ENCODE data around the gene ADAM12. TPM values are rescaled to one million over a fixed set of nuclear protein-coding genes. Genes with fewer than 3 reads are reported as not detected.

ADAM12 gene
- total and polyA plus RNA-seq, 7 donors = 0.01 to 3.3 (median 0.24) TPM; not detected in 2

- TF ChIP-seq, protein P1, sequence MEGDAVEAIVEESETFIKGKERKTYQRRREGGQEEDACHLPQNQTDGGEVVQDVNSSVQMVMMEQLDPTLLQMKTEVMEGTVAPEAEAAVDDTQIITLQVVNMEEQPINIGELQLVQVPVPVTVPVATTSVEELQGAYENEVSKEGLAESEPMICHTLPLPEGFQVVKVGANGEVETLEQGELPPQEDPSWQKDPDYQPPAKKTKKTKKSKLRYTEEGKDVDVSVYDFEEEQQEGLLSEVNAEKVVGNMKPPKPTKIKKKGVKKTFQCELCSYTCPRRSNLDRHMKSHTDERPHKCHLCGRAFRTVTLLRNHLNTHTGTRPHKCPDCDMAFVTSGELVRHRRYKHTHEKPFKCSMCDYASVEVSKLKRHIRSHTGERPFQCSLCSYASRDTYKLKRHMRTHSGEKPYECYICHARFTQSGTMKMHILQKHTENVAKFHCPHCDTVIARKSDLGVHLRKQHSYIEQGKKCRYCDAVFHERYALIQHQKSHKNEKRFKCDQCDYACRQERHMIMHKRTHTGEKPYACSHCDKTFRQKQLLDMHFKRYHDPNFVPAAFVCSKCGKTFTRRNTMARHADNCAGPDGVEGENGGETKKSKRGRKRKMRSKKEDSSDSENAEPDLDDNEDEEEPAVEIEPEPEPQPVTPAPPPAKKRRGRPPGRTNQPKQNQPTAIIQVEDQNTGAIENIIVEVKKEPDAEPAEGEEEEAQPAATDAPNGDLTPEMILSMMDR (IDR thresholded peaks at IDR 0.05) = no peak
- intact Hi-C loops (cut with DNase I) = no loop called here
Observed at GRCh38 chr10:126063353-126063791, 324.9 kb downstream of the ADAM12 start.

DNA sequence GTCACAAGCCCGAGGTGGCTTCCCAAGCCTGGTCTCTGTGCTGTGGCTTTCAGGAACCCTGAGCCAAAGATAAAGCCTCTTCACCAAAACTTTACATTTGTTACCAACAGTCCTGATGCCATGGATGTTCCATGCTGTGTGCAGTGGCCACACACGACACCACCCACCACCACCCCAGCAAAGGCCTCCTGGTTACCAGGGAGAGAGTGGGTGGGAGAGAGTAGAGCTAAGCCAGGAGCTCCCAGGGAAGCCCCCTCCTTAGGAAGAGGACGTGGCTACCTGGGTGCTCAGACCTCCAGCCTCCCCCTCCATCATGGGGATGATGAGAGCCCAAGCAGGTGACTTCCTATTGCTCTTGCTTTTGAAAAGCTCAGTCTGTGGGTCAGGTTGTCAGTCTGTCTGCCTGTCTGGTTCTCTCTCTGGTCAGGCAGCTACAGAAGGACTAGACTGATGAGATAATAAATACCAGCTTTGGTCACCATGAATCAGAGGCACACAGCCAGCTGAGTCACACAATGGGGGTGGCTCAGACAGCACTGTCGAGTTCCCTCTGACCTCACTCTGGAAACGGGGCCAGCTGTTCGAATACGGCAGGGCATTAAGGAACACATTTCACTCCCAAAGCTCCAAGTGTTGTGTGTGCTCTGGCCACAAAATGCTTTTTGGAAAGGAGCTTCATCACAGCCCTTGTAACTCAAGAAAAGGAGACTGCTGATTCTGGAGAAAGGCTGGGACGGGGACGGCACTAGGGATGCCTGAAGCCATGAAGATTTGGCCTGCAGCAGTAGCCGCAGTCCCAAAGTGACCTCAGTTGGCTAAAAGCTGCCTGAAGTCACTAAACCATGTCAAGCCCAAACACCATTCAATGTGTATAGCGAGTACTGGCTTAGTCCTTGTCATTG lies 325.9 kb downstream of the ADAM12 start:
- Histone ChIP-seq H3K27me3 (ENCODE audit: insufficient read depth in 3 of 3, low read length in 2 of 3) (no peaks in the 10 kb centered on the region), H3K27ac (peak overlapping the region; percentile 36), H3K9me3 (no peaks in the 10 kb centered on the region), H3K36me3 (ENCODE audit: insufficient read depth in 1 of 2, low read depth in 1 of 2) (no peaks in the 10 kb centered on the region), H3K4me1 (no peaks in the 10 kb centered on the region), H3K4me3 (no peak overlapping the region)
- DNase-seq = peak; percentile 91 to 93
- intact Hi-C loops (cut with DNase I) = no loop called here
- TF ChIP-seq, protein P1 (IDR thresholded peaks at IDR 0.05) = no peak
- ATAC-seq = peak; percentile 67 to 82 (median 76)
- WGBS, 3 donors = 22 to 35% (median 23%) methylated on average over 11 of the region's 11 CpGs

More at GRCh38 chr10:126063353-126063791, 324.9 kb downstream of the ADAM12 start:
- Histone ChIP-seq H3K36me3 (ENCODE audit: insufficient read depth in 1 of 2, low read depth in 1 of 2) (no peaks in the 10 kb centered on the region), H3K4me1 (no peaks in the 10 kb centered on the region), H3K27me3 (ENCODE audit: insufficient read depth in 3 of 3, low read length in 2 of 3) (no peaks in the 10 kb centered on the region), H3K4me3 (no peak overlapping the region), H3K27ac (no peak overlapping the region), H3K9me3 (no peaks in the 10 kb centered on the region)
- DNase-seq (no peak), ATAC-seq (no peak)
- WGBS, 3 donors = 38 to 57% (median 52%) methylated on average over 6 of the region's 6 CpGs

DNA sequence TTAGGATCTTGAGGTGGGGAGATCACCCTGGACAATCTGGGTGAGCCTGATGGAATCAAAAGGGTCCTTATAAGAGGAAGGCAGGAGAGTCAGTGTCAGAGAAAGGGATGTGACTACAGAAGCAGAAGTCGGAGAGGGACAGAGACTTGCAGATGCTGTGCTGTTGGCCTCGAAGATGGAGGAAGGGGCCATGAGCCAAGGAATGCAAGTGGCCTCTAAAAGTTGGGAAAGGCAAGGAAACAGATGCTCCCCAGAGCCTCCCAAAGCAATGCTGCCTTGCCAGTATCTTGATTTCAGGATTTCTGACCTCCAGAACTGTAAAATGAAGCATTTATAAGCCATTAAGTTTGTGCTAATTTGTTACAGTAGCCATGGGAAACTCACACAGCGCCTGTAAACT lies 326.8 kb downstream of the ADAM12 start:
- H3K4me3 ChIP-seq = no peak overlapping the region
- TF ChIP-seq, protein P1 (IDR thresholded peaks at IDR 0.05) = no peak
- no peaks in the 10 kb centered on the region for H3K9me3 ChIP-seq
- ATAC-seq (no peak), DNase-seq (no peak)
- intact Hi-C loops (cut with DNase I) = no loop called here
- no peaks in the 10 kb centered on the region for H3K27me3 ChIP-seq (ENCODE audit: insufficient read depth in 3 of 3, low read length in 2 of 3)
- H3K4me1 ChIP-seq = no peaks in the 10 kb centered on the region
- peak overlapping the region; percentile 36 for H3K27ac ChIP-seq
- WGBS, 3 donors = 11 to 63% (median 28%) methylated on average over 3 of the region's 3 CpGs
- no peaks in the 10 kb centered on the region for H3K36me3 ChIP-seq (ENCODE audit: insufficient read depth in 1 of 2, low read depth in 1 of 2)

- 34 to 44% (median 35%) methylated on average over 11 of the region's 11 CpGs for WGBS, 3 donors
- no peaks in the 10 kb centered on the region for H3K27me3 ChIP-seq (ENCODE audit: insufficient read depth in 3 of 3, low read length in 2 of 3)
- H3K9me3 ChIP-seq = no peaks in the 10 kb centered on the region
- no peak overlapping the region for H3K4me3 ChIP-seq
- H3K4me1 ChIP-seq = no peaks in the 10 kb centered on the region
- H3K36me3 ChIP-seq (ENCODE audit: insufficient read depth in 1 of 2, low read depth in 1 of 2) = no peaks in the 10 kb centered on the region
- H3K27ac ChIP-seq = peak overlapping the region; percentile 27
- ATAC-seq (peak; percentile 27 to 68 (median 66)), DNase-seq (peak; percentile 61 to 72)
- TF ChIP-seq, protein P1 (IDR thresholded peaks at IDR 0.05) = no peak
- intact Hi-C loops (cut with DNase I) = no loop called here
Observed at GRCh38 chr10:126060261-126060931, 327.9 kb downstream of the ADAM12 start.
